Hepatic stellate cell (primary cell): ENCODE results near the gene PGA3.
A peak's percentile ranks its signal among the peaks of the same experiment; 100 is the strongest.
"Not testable (repeated sequence)": the region's sequence is repeated elsewhere in the genome, so short reads cannot be mapped to it uniquely, and the experiment has no call there.

Source experiments
- DNase-seq: peaks from one replicate; pipeline ENCODE4 v3.0.0; 2011; ENCODE audit warnings: low spot score

The PGA3 gene

GRCh38 chr11:61252332-61252731 is 49.0 kb downstream of the PGA3 start:
- DNase-seq, result not testable (repeated sequence)

DNA sequence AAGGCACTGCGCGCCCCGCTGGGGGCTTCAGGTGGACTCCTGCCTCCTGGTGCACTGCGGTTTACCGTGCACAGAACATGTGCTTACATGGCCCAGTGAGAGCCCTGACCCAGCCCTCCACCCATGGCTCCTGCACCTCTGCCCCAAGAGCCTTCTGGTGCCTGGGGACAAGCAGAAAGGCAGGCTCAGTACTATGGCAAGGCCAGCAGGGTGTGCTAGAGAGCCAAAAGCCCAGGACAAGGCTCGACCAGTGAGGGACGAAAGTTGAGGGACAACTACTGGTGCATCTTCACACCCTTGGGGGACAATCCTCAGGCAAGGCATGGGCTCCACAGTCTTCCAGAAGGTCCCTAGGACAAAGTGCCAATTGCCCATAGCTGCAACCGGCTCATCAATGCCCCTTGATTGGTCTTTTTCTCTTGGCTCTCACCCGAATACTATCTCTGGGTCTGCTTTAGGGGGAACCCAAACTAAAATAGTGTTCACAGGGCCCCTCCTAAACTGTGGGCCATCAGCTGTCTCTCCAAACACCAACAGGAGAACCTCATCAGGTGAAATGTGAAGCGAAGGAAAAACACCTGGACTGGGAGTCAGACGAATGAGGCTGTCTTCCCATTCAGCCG is 51.2 kb downstream of the PGA3 start:
- DNase-seq, result peak; percentile 88

GRCh38 chr11:61256710-61257482 is 53.6 kb downstream of the PGA3 start:
- no peak for DNase-seq

- DNase-seq, result no peak
Measured at GRCh38 chr11:61258546-61258945, 55.2 kb downstream of the PGA3 start.

DNA sequence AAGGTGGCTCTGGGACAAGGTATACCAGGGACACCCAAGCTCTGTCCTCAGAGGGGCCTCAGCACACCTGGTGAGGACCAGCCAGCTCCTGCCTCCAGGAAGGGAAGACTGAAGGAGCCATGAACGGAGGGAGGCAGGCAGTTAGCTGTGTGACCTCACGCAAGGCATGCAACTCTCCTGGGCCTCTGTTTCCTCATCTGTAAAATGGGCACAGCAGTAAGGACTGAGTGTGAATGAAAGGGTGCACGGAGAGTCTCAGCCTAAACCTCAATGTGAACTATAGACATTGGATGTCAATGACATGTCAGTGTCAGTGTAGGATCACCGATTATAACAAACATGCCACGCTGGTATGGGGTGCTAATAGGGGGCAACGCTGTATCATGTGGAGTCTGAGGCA is 56.0 kb downstream of the PGA3 start:
- no peak for DNase-seq
